Measurements from ENCODE around the gene MT3. TPM values are rescaled to one million over a fixed set of nuclear protein-coding genes. Genes with fewer than 3 reads are reported as not detected.

MT3 gene
- total RNA-seq, 2 donors from 2014 or later: 8.2 to 11.5 TPM

- intact Hi-C loops (cut with DNase I): no loop called here
- ATAC-seq (no peak), DNase-seq (no peak)
These were observed 34.3 kb downstream of the MT3 start for GRCh38 chr16:56623637-56624036.

- intact Hi-C loops (cut with DNase I): no loop called here
- peak; percentile 95 to 96 for ATAC-seq
- peak; percentile 85 for DNase-seq
These were observed 36.0 kb downstream of the MT3 start, which contains the start of gene MT1E for GRCh38 chr16:56625140-56625942. Gene MT1E, plus strand, starts transcription at chr16:56625781. Its CDS starts 71 bp downstream, at chr16:56625852.

- peak; percentile 83 for ATAC-seq
- DNase-seq: peak; percentile 78
- intact Hi-C loops (cut with DNase I): no loop called here
These were observed 36.8 kb downstream of the MT3 start for GRCh38 chr16:56625943-56626654.

- intact Hi-C loops (cut with DNase I): no loop called here
- ATAC-seq: peak in 1 of 2 donors; percentile 2
- no peak for DNase-seq
These were observed 37.4 kb downstream of the MT3 start for GRCh38 chr16:56626685-56627084.

- ATAC-seq (no peak), DNase-seq (no peak)
- intact Hi-C loops (cut with DNase I): no loop called here
These were observed 39.4 kb downstream of the MT3 start for GRCh38 chr16:56628486-56629350.

- ATAC-seq (no peak), DNase-seq (no peak)
- intact Hi-C loops (cut with DNase I): no loop called here
These were observed 40.2 kb downstream of the MT3 start for GRCh38 chr16:56629531-56629930.

GRCh38 chr16:56630134-56630533 lies 40.8 kb downstream of the MT3 start:
- intact Hi-C loops (cut with DNase I): no loop called here
- no peak for DNase-seq
- ATAC-seq: no peak

GRCh38 chr16:56631197-56631596 lies 41.9 kb downstream of the MT3 start:
- DNase-seq (no peak), ATAC-seq (no peak)
- intact Hi-C loops (cut with DNase I): no loop called here

- DNase-seq: no peak
- intact Hi-C loops (cut with DNase I): no loop called here
- ATAC-seq: no peak
These were observed 42.5 kb downstream of the MT3 start for GRCh38 chr16:56631832-56632155.

GRCh38 chr16:56632156-56632847 lies 43.0 kb downstream of the MT3 start, which contains the start of gene MT1M:
Gene MT1M, plus strand, starts transcription at chr16:56632659. Its CDS starts 73 bp downstream, at chr16:56632732.
- ATAC-seq: peak; percentile 90 to 93
- DNase-seq: peak; percentile 85
- intact Hi-C loops (cut with DNase I): no loop called here

- ATAC-seq: peak in 1 of 2 donors; percentile 5
- intact Hi-C loops (cut with DNase I): no loop called here
- no peak for DNase-seq
These were observed 43.6 kb downstream of the MT3 start for GRCh38 chr16:56632848-56633365.

- intact Hi-C loops (cut with DNase I): no loop called here
- no peak for ATAC-seq
These were observed 44.2 kb downstream of the MT3 start for GRCh38 chr16:56633535-56633934.

GRCh38 chr16:56634715-56635440 lies 45.5 kb downstream of the MT3 start:
- ATAC-seq (no peak), DNase-seq (no peak)
- intact Hi-C loops (cut with DNase I): no loop called here

More at GRCh38 chr16:56633535-56633934, 44.2 kb downstream of the MT3 start:
- no peak for DNase-seq

GRCh38 chr16:56635441-56635967 lies 46.2 kb downstream of the MT3 start:
- intact Hi-C loops (cut with DNase I): no loop called here
- ATAC-seq (no peak), DNase-seq (no peak)

GRCh38 chr16:56636616-56637413 lies 47.5 kb downstream of the MT3 start:
- intact Hi-C loops (cut with DNase I): no loop called here
- ATAC-seq: no peak
- no peak for DNase-seq

GRCh38 chr16:56637814-56638750 lies 48.8 kb downstream of the MT3 start, which contains the start of gene MT1A:
Gene MT1A, plus strand, starts transcription at chr16:56638666. Its CDS starts 73 bp downstream, at chr16:56638739.
- ATAC-seq (peak; percentile 89 to 90), DNase-seq (peak; percentile 89)
- intact Hi-C loops (cut with DNase I): loop anchor here in 1 of 2 donors (2.0 kb wide), 1 partner anchor 19 kb away; the partner anchor contains the start of gene MT1F
